Raji (cell line): ENCODE measurements around the gene THRSP.

Experiments used
- POLR2A ChIP-seq: IDR thresholded peaks from 2 replicates; pipeline ENCODE4 v1.6.1; 2011; ENCODE audit warnings: low read depth, low read length, control low read depth; ENCODE audit not compliant: insufficient read depth

The THRSP gene

DNA sequence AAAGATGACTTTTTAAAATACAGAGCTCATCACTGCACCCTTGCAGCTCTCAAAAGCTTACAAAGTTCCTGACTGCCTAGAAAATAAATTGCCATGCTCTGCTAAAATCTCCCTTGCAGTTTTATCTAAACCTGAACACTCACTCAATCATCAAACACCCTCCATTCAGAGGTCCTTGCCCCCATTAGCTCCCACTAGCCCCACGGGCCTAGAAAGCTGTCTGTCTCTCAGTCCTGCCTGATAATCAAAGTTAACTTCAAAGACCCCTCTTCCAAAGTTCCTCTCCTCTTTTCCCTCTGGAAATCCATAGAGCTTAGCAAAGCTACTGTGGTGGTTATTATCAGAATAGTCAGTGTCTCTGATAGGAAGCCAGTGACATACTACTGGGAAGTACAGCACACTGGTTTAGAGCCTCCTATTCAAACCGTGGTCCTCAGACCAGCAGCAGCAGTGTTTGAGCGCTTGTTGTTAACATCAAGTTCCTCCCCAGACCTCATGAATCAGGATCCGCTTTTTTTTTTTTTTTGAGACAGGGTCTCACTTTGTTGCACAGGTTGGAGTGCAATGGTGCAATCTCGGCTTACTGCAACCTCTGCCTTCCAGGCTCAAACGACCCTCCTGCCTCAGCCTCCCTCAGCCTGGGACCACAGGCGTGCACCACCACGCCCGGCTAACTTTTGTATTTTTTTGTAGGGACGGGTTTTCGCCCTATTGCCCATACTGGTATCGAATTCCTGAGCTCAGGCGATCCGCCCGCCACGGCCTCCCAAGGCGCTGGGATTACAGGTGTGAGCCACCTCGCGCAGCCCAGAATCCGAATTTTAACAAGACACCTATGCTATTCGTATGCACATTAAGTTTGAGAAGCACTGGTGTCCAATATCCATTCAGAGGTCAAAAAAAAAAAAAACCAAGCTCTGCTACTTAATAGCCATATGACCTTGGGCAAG, 14.8 kb downstream of the THRSP start:
- TF ChIP-seq POLR2A = no peak

DNA sequence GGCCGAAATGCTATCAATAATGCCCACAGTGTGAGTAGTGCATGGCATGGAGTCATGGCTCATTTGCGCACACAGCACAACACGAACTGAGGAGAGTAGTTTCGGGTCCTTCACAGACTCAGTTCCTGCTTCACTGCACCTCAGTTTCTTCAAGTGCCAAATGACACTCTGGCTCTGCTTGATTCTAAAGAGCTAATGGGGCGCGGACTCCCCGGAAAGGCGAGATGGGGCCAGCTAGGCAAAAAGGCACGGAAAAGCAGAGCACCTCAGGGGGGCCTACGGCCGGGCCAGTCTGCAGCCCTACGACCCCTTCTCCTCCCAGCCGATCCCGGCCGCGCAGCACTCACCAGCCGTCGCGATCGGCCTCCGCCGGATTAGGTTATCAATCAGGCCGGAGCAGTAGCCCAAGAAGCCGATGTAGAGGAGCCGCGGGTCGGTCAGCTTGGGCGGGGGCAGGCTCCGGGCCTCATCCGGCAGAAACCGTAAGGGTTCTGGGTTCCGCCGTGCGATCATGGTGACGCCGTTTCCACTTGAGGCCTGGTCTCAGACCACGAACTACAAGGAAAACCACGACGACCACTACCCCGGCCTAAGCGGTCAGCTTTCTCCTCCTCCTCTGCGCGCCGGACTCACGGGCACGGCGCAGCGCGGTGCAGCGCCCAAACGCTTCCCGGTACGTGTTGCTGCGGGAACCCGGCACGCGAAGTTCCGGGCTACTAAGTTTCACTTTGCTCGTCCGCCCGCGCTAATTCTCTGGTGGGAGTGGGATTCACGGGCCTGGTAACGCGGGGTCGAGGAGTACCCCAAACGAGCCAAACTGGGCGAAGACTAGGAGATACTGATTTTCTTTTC, 15.8 kb downstream of the THRSP start, which contains the start of gene NDUFC2:
Gene NDUFC2 (minus strand): TSS at position 631 of the 852 bp plus-strand sequence. CDS start 118 bp downstream, at position 513.
- TF ChIP-seq POLR2A = peak; percentile 95

DNA sequence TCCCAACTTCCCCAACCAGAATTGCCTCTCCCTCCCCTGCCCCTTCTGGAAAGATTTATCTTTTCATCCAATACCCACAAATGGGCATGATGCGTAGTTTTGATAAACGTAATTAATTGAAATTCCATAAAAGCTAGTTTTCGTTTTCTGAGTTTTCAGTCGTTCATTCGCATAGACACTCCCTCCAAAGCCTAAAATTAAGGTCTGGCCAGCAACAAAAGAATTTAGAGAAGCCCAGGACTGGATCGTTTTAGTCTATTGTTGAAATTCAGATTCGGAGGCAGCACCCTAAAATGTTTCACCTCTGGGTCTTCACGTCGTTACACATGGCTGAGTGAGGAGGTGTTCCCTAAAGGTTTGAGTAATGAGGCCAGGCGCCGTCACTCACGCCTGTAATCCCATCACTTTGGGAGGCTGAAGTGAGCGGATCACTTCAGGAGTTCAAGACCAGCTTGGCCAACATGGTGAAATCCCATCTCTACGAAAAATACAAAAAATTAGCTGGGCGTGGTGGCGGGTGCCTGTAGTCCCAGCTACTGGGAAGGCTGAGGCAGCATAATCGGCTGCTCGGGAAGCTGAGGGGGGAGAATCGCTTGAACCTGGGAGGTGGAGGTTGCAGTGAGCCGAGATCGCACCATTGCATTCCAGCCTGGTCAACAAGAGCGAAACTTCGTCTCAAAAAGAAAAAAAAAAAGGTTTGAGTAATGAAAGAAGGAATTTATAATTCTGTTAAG, 16.6 kb downstream of the THRSP start:
- no peak for TF ChIP-seq POLR2A

DNA sequence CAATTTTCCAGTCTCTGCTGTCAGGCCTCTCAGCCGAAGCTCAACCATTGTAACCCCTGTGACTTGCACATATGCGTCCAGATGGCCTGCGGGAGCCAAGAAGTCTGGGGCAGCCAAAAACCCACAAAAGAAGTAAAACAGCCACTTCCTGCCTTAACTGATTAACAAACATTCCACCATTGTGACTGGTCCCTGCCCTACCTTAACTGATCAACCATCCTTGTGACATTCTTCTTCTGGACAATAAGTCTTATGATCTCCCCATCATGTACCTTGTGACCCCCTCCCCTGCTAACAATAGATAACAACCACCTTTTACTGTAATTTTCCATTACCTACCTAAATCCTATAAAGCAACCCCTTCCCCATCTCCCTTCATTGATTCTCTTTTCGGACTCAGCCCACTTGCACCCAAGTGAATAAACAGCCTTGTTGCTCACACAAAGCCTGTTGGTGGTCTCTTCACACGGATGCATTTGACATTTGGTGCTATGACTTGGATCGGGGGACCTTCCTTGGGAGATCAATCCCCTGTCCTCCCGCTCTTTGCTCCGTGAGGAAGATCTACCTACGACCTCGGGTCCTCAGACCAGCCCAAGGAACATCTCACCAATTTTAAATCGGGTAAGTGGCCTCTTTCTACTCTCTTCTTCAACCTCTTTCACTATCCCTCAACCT, 17.3 kb downstream of the THRSP start:
- TF ChIP-seq POLR2A = no peak

DNA sequence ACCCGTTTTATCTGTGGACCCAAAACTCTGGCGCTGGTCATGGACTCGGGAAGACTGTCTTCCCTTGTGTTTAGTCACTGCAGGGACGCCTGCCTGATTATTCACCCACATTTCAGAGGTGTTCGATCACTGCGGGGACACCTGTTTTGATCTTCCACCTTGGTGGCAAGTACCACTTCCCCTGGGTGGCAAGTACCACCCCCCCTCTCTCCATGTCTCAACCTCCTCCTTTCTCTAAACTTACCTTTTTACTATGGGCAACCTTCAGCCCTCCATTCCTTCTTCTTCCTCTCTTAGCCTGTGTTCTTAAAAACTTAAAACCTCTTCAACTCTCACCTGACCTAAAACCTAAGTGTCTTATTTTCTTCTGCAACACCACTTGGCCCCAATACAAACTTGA, 17.9 kb downstream of the THRSP start:
- no peak for TF ChIP-seq POLR2A

DNA sequence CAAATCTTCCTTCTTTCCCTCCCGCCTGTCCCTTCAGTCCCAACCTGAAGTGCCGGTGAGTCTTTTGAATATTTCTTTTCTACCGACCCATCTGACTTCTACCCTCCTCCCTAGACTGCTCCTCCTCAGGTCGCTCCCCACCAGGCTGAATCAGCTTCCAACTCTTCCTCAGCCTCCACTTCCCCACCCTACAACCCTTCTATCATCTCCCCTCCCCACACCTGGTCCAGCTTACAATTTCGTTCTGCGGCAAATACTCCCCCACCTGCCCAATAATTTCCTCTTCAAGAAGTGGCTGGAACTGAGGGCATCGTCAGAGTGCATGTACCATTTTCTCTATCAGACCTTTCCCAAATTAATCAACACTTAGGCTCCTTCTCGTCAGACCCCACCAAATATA, 18.5 kb downstream of the THRSP start:
- no peak for TF ChIP-seq POLR2A

DNA sequence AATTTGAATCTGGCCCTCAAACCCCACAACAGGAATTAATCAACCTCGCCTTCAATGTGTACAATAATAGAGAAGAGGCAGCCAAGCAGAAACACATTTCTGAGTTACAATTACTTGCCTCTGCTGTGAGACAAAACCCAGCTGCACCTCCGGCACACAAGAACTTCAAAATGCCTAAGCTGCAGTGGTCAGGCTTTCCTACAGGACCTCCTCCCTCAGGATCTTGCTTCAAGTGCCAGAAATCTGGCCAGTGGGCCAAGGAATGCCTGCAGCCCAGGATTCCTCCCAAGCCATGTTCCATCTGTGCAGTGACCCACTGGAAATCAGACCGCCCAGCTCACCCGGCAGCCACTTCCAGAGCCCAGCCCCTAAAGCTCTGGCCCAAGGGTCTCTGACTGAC, 19.4 kb downstream of the THRSP start:
- no peak for TF ChIP-seq POLR2A

DNA sequence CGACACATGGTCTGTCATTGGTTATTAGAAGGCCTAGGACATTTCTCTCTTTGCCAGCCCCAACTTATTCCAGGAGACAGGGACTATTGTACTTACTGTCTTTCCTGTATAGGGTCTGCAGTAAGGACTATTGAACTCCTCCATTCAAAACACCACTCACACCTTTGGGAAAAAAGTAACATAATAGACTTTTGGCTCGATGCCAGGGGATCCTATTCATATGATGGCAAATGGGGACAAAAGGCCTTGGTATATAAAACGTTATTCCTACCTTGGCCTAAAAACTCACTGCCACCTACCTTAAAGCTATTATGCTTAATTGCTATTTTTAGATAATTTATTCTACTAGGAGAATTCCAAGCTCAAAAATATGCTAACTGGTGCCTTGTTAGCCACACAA, 22.3 kb downstream of the THRSP start:
- TF ChIP-seq POLR2A = no peak

DNA sequence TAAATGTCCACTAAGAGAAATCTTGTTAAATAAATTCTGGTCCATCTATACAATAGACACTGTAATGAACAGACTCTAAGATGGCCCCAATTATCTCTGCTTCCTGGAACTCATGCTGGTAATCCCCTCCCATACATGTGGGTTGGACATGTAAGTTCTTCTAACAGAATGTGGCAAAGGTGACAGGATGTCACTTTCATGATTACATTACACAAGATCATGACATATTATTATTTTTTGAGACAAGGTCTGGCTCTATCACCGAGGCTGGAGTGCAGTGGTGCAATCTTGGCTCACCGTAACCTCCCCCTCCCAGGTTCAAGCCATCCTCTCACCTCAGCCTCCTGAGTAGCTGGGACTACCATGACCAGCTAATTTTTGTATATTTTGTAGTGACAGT, 30.6 kb downstream of the THRSP start:
- no peak for TF ChIP-seq POLR2A

DNA sequence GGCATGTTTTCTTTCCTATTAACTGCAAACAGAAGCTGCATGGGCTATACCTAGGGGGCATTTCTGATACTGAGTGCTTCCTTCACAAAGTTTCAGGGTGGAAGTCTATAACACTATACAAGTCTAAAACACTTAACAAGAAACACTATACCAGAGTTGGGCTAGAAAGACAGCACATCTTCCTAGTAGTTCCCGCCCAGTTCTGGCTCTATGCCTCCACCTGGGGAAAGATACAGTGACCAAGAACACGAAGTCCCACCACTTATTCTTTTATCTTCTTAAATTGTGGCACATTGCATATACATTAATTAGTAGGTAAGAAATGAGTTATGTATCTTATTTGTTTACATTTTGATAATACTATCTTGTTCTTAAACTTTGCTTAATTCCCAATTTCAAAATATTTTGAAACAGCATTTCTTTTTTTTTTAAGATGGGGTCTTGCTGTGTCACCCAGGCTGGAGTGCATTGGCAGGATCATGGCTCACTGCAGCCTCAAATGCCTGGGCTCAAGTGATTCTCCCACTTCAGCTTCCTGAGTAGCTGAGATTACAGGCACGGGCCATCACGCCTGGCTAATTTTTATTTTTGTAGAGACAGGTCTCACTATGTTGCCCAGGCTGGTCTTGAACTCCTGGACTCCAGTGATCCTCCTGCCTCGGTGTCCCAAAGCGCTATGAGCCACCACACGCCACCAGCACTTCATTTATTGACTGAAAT, 34.2 kb downstream of the THRSP start:
- no peak for TF ChIP-seq POLR2A

DNA sequence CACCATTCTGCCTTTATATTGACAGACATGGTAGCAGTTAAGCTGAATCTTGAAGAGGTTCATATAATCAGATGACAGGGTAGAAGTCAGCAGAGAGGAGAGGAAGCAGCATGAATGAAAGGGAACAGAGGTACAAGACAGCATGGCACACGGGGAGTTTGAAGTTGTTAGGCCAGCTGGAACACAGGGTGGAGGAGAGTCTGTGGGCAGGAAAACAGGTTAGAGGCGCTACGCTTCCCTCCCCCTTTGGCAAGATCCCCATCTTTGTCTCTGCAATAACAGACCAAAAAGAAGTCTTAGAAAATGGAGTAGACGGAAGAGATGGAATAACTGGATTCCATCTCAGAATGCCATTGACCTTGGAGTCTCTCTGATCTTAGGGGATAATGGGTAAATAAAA, 36.0 kb downstream of the THRSP start:
- no peak for TF ChIP-seq POLR2A

DNA sequence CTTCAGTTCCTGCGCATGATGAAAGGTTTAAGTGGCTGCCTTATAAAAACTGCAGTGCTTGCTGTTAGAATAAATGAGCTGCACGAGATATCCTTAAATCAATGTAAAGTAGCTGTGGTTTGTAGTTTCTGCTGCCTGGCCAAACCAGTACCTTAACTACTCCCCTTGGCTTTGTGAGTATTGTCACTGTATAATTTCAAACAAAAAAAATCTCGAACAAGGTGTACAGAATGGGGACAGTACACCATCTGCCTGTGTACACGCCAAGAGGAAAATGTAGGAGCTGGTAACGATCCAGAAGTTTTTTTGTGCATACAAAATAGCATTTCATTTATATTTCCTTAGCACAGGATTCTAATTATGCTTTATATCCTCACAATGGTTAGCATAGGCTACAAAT, 36.6 kb downstream of the THRSP start:
- no peak for TF ChIP-seq POLR2A

DNA sequence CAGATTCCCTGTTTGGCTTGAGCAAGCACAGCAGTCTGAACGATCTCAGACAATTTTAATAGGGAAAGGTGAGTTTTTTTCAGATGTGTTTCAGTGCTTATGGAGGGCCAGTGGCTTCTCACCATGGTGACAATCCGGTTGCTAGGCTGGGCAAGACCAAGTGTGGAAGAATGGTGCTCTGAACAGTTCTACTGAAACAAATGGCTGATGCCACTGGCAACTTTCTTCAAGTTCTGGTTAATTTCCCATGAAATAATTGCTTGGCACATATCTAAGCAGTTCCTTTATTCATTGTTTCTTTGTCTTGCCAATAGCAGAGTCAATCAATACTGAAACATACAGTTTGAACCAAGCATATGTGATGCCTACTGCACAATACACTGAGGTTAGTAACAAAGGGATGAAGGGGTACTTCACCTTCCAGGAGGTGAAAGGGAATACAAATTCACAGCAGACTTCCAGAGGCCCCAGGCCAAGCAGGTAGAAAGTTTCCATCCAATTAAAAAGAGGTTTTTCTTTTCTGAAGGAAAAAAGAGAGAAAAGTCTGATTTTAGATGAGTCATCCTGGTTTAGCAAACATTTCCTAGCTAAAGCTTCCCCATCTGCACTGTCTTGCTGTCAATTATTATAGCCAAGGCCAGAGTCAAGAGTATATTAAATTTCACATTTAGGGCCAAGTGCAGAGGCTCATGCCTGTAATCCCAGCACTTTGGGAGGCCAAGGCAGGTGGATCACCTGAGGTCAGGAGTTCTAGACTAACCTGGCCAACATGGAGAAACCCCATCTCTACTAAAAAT, 37.2 kb downstream of the THRSP start:
- no peak for TF ChIP-seq POLR2A
